Measurements from ENCODE around the gene PHACTR1.

GRCh38 chr6:12987783-12988182, 271.2 kb downstream of the PHACTR1 start:
- no peak for TF ChIP-seq CTCF (conservative IDR thresholded peaks at IDR 0.05; ENCODE audit: low read depth, low read length)
- no peak for TF ChIP-seq POLR2A (IDR thresholded peaks at IDR 0.05; ENCODE audit: low read depth, low read length)
- no peak for TF ChIP-seq MXI1 (IDR thresholded peaks at IDR 0.05; ENCODE audit: borderline replicate concordance, low read depth, low read length)
- TF ChIP-seq RFX5 (IDR thresholded peaks at IDR 0.05; ENCODE audit: low read depth, low read length) = no peak
- TF ChIP-seq CEBPB (IDR thresholded peaks at IDR 0.05; ENCODE audit: low read depth, low read length) = no peak
- no peak for TF ChIP-seq FOS (IDR thresholded peaks at IDR 0.05; ENCODE audit: low read depth, low read length)
- TF ChIP-seq SMC3 (IDR thresholded peaks at IDR 0.05; ENCODE audit: low read depth, low read length) = no peak
